Ovary (tissue), 9 donors: ENCODE measurements around the gene HECA. TPM values are rescaled to one million over a fixed set of nuclear protein-coding genes. Genes with fewer than 3 reads are reported as not detected.

Source experiments
- DNase-seq, 5 donors: peaks; one replicate each; pipeline ENCODE4 v3.0.0-alpha.2; 2019 to 2020
- H3K27ac ChIP-seq, 2 donors: fragments of 200-600 bp; one replicate each; pipeline versions ENCODE4 v1.5.1 to v1.8.0; 2019 to 2022
- H3K27me3 ChIP-seq: fragments of 200-600 bp; one replicate; pipeline ENCODE4 v1.8.0; 2022
- H3K36me3 ChIP-seq: fragments of 200-600 bp; sonication (generic); one replicate; pipeline ENCODE4 v1.5.1; 2019
- H3K4me1 ChIP-seq: one replicate; pipeline ENCODE4 v1.8.1; 2013; ENCODE audit warnings: mild to moderate bottlenecking, moderate library complexity; ENCODE audit not compliant: insufficient read depth
- H3K4me3 ChIP-seq: fragments of 200-600 bp; sonication (generic); one replicate; pipeline ENCODE4 v1.5.1; 2017
- H3K9me3 ChIP-seq, 2 donors: fragments of 200-600 bp in 1 of 2; sonication (generic) in 1 of 2; one replicate each; pipeline versions ENCODE4 v1.5.1 to v1.8.1; 2013 to 2019; ENCODE audit warnings: mild to moderate bottlenecking in 1 of 2, moderate library complexity in 1 of 2
- CTCF ChIP-seq, 3 donors: fragments of 450-650 bp in 2 of 3; fragments of 200-600 bp in 1 of 3; IDR thresholded peaks; one replicate each; pipeline versions ENCODE4 v1.5.1 to v1.8.0; 2016 to 2022; ENCODE audit warnings: antibody characterized with exemption in 3 of 3, mild to moderate bottlenecking in 1 of 3
- EP300 ChIP-seq: sonication (generic); formaldehyde crosslinking; IDR thresholded peaks from one replicate; pipeline ENCODE4 v1.6.1; 2017; ENCODE audit warnings: antibody characterized with exemption
- POLR2A ChIP-seq: fragments of 450-650 bp; IDR thresholded peaks from one replicate; pipeline ENCODE4 v1.6.1; 2017; ENCODE audit warnings: antibody characterized with exemption, mild to moderate bottlenecking, moderate library complexity
- WGBS, 3 donors: extraction: QIAGEN DNeasy Blood & Tissue Kit in 1 of 3; methylation state at CpG; one replicate each; pipeline versions ENCODE4 v1.1.5 to v1.1.7; 2013 to 2017; 5-methylcytosine and 5-hydroxymethylcytosine counted together
- intact Hi-C, 4 donors: fragments of 100-400 bp; cut with DNase I; formaldehyde crosslinking; loops; one replicate each; pipeline versions ENCODE4 v1.11.0 to v1.15.1; 2022 to 2023
- polyA plus RNA-seq, 2 donors: library from polyadenylated mRNA; stranded (reverse); fragments of 200-250 nt in 1 of 2; fragments of 350-450 nt in 1 of 2; fragmentation: Illumina TruSeq in 1 of 2; extraction: RNeasy Lipid Tissue Mini Kit (QIAGEN cat#74804) in 1 of 2; gene quantifications; one replicate each; pipeline ENCODE4 v1.2.3, GENCODE V29; 2013 to 2014
- total RNA-seq, 7 donors: library from RNA; depleted of rRNA in 2 of 7; stranded (reverse); fragments of >200 nt in 2 of 7; fragmentation: NEBNext Ultra II Directional in 3 of 7; extraction: Animal tissue kit (Norgen Biotek cat#: 25700) in 3 of 7; gene quantifications; one replicate each; pipeline versions ENCODE4 v1.1.0 to v1.2.4, GENCODE V29; 2016 to 2023
- donor health status: DM: no; HTN: no; CAD: no; lungs with moderate emphysema.
- donor health status: DM: no; HTN: no; CAD: no.
- donor health status: Bipolar disorder and iron deficiency.
- donor health status: DM: yes; HTN: yes; CAD: no.
- donor health status: DM: no; HTN: no; CAD: no.
- donor health status: DM: yes; HTN: yes; CAD: no.

Gene HECA
- total and polyA plus RNA-seq, 9 donors = 12.0 to 41.7 (median 21.9) TPM

- no peaks in the 10 kb centered on the region for H3K9me3 ChIP-seq
- no peak overlapping the region for H3K4me3 ChIP-seq
- TF ChIP-seq POLR2A (no peak), EP300 (no peak), CTCF (IDR thresholded peaks at IDR 0.05) (no peak)
- no peaks in the 10 kb centered on the region for H3K27me3 ChIP-seq
- no peaks in the 10 kb centered on the region for H3K4me1 ChIP-seq
- WGBS, 3 donors = 93 to 94% (median 93%) methylated on average over 6 of the region's 6 CpGs
- intact Hi-C loops = no loop called here
- no peak for DNase-seq
- H3K36me3 ChIP-seq = no peaks in the 10 kb centered on the region
- H3K27ac ChIP-seq = no peak overlapping the region
These were observed 46.4 kb downstream of the HECA start for GRCh38 chr6:139181236-139181635.

GRCh38 chr6:139184047-139184446 lies 49.2 kb downstream of the HECA start:
- Histone ChIP-seq H3K27ac (no peak overlapping the region), H3K27me3 (no peaks in the 10 kb centered on the region), H3K36me3 (no peaks in the 10 kb centered on the region), H3K4me1 (no peaks in the 10 kb centered on the region), H3K9me3 (no peaks in the 10 kb centered on the region), H3K4me3 (no peak overlapping the region)
- DNase-seq = no peak
- no peak for TF ChIP-seq POLR2A
- TF ChIP-seq EP300 = no peak
- TF ChIP-seq CTCF (IDR thresholded peaks at IDR 0.05) = no peak
- 88 to 91% (median 90%) methylated on average over 4 of the region's 4 CpGs for WGBS, 3 donors
- intact Hi-C loops = no loop called here

GRCh38 chr6:139184459-139184858 lies 49.6 kb downstream of the HECA start:
- H3K4me1 ChIP-seq = no peaks in the 10 kb centered on the region
- no peak overlapping the region for H3K27ac ChIP-seq
- WGBS, 3 donors = 90 to 94% (median 92%) methylated on average over 3 of the region's 3 CpGs
- no peak overlapping the region for H3K4me3 ChIP-seq
- no peaks in the 10 kb centered on the region for H3K36me3 ChIP-seq
- intact Hi-C loops = no loop called here
- DNase-seq = no peak
- H3K9me3 ChIP-seq = no peaks in the 10 kb centered on the region
- TF ChIP-seq POLR2A = no peak
- TF ChIP-seq CTCF (IDR thresholded peaks at IDR 0.05) = no peak
- no peak for TF ChIP-seq EP300
- H3K27me3 ChIP-seq = no peaks in the 10 kb centered on the region

GRCh38 chr6:139186242-139186641 lies 51.4 kb downstream of the HECA start:
- DNase-seq = no peak
- Histone ChIP-seq H3K4me3 (no peak overlapping the region), H3K27ac (no peak overlapping the region), H3K36me3 (no peaks in the 10 kb centered on the region), H3K27me3 (no peaks in the 10 kb centered on the region), H3K4me1 (no peaks in the 10 kb centered on the region), H3K9me3 (no peaks in the 10 kb centered on the region)
- WGBS, 3 donors = 90 to 92% (median 91%) methylated on average over 3 of the region's 3 CpGs
- intact Hi-C loops = no loop called here
- no peak for TF ChIP-seq EP300

GRCh38 chr6:139186692-139187091 lies 51.8 kb downstream of the HECA start:
- 84 to 89% (median 85%) methylated on average over 1 of the region's 1 CpG for WGBS, 3 donors
- Histone ChIP-seq H3K27me3 (no peaks in the 10 kb centered on the region), H3K4me3 (no peak overlapping the region), H3K4me1 (no peaks in the 10 kb centered on the region), H3K36me3 (no peaks in the 10 kb centered on the region), H3K9me3 (no peaks in the 10 kb centered on the region), H3K27ac (no peak overlapping the region)
- intact Hi-C loops = no loop called here
- no peak for TF ChIP-seq EP300
- TF ChIP-seq CTCF (IDR thresholded peaks at IDR 0.05) = no peak
- TF ChIP-seq POLR2A = no peak
- no peak for DNase-seq
